CD4-positive, alpha-beta T cell treated with Interferon gamma for 1 hour (primary cell): ENCODE measurements around the gene ISG15.
"Not testable (repeated sequence)": the region's sequence is repeated elsewhere in the genome, so short reads cannot be mapped to it uniquely, and the experiment has no call there.

ENCODE experiments used
- DNase-seq: peaks from one replicate; pipeline ENCODE4 v3.0.0-alpha.2; 2020

Gene ISG15

GRCh38 chr1:1047407-1047806, 34.1 kb downstream of the ISG15 start:
- DNase-seq = no peak

- DNase-seq = no peak
These were observed 34.7 kb downstream of the ISG15 start for GRCh38 chr1:1047963-1048362.

- no peak for DNase-seq
These were observed 35.5 kb downstream of the ISG15 start for GRCh38 chr1:1048765-1049164.

GRCh38 chr1:1049318-1050165, 36.2 kb downstream of the ISG15 start:
- DNase-seq = no peak

- no peak for DNase-seq
These were observed 37.3 kb downstream of the ISG15 start for GRCh38 chr1:1050577-1051052.

- DNase-seq = no peak
These were observed 38.0 kb downstream of the ISG15 start for GRCh38 chr1:1051127-1051810.

- DNase-seq = no peak
These were observed 38.9 kb downstream of the ISG15 start for GRCh38 chr1:1052003-1052840.

GRCh38 chr1:1053022-1053421, 39.7 kb downstream of the ISG15 start:
- DNase-seq = no peak

GRCh38 chr1:1053682-1054081, 40.4 kb downstream of the ISG15 start:
- no peak for DNase-seq

GRCh38 chr1:1054099-1054700, 40.9 kb downstream of the ISG15 start:
- DNase-seq = no peak

GRCh38 chr1:1054971-1055370, 41.7 kb downstream of the ISG15 start:
- DNase-seq = no peak

- DNase-seq = no peak
These were observed 42.8 kb downstream of the ISG15 start for GRCh38 chr1:1055841-1056736.

GRCh38 chr1:1057769-1058087, 44.4 kb downstream of the ISG15 start:
- DNase-seq = not testable (repeated sequence)

- DNase-seq = no peak
These were observed 45.0 kb downstream of the ISG15 start for GRCh38 chr1:1058088-1058905.

GRCh38 chr1:1058921-1059493, 45.7 kb downstream of the ISG15 start:
- DNase-seq = no peak

GRCh38 chr1:1059494-1060280, 46.4 kb downstream of the ISG15 start:
- DNase-seq = peak; percentile 88

GRCh38 chr1:1060281-1061000, 47.1 kb downstream of the ISG15 start:
- no peak for DNase-seq

GRCh38 chr1:1061682-1062345, 48.5 kb downstream of the ISG15 start:
- no peak for DNase-seq
